ENCODE data around the gene STX11.

Gene STX11

DNA sequence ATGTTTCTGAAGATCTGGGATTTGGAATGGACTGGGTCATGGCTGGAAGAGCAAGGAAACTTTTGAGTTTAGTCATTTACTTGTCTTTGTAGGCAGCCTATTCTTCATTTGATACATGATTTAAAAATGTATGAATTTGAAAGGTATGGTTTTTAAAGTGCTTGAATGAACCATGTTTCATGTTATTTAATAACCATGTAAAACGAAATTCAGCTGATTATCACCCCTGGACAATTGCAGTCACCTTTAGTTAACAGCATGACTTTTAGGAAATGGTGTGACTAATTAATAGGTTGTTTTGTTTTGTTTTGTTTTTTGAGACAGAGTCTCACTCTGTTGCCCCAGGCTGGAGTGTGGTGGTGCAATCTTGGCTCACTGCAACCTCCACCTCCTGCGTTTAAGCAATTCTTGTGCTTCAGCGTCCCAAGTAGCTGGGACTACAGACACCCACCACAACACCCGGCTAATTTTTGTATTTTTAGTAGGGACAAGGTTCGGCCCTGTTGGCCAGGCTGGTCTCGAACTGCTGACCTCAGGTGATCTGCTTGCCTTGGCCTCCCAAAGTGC is 2.1 kb downstream of the STX11 start:
- H3K36me3 ChIP-seq (ENCODE audit: control insufficient read depth in 5 of 5, insufficient read depth in 5 of 5, low read length in 5 of 5) = peaks cover 0 to 4% (median 0%) of the 10 kb centered on the region in 5 donors
- peak overlapping the region in 3 of 5 donors; percentile 79 to 94 (median 83) for H3K9ac ChIP-seq (ENCODE audit: low read length in 5 of 5)
- no peaks in the 10 kb centered on the region for H3K27me3 ChIP-seq (ENCODE audit: control insufficient read depth in 5 of 5, insufficient read depth in 4 of 5, low read length in 5 of 5)
- peak overlapping the region; percentile 65 to 90 (median 87) for H3K4me3 ChIP-seq (ENCODE audit: low read depth in 1 of 5, low read length in 5 of 5)
- H3K9me3 ChIP-seq (ENCODE audit: control insufficient read depth in 5 of 5, low read length in 5 of 5) = no peaks in the 10 kb centered on the region
- H3K4me1 ChIP-seq (ENCODE audit: control insufficient read depth in 5 of 5, insufficient read depth in 5 of 5, low read length in 5 of 5) = peaks cover 13 to 63% (median 52%) of the 10 kb centered on the region in 5 donors
- peak overlapping the region; percentile 99 for H3K27ac ChIP-seq (ENCODE audit: low read depth, low read length)

DNA sequence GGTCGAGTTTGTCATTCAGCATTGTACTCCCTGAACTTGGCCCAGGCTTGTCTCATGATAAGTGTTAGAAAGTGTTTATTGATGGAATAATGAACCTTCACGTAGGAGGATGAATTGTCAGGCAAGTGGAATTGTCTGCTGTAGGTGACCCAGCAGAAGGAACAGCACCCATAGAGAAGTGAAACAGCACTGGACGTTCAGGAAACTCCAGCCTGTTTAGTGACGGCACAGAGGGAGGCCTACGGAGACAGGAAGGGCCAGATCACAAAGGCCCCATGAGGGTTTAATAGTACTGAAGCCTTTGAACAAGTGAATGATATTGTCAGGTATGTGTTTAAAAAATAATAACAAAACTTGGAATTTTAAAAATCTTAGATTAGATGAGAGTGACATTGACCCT is 2.9 kb downstream of the STX11 start:
- Histone ChIP-seq H3K9me3 (ENCODE audit: control insufficient read depth in 5 of 5, low read length in 5 of 5) (no peaks in the 10 kb centered on the region), H3K4me1 (ENCODE audit: control insufficient read depth in 5 of 5, insufficient read depth in 5 of 5, low read length in 5 of 5) (peaks cover 16 to 71% (median 60%) of the 10 kb centered on the region in 5 donors), H3K27ac (ENCODE audit: low read depth, low read length) (peak overlapping the region; percentile 99), H3K4me3 (ENCODE audit: low read depth in 1 of 5, low read length in 5 of 5) (peak overlapping the region; percentile 6 to 90 (median 80)), H3K9ac (ENCODE audit: low read length in 5 of 5) (peak overlapping the region in 2 of 5 donors; percentile 20 to 79), H3K27me3 (ENCODE audit: control insufficient read depth in 5 of 5, insufficient read depth in 4 of 5, low read length in 5 of 5) (no peaks in the 10 kb centered on the region), H3K36me3 (ENCODE audit: control insufficient read depth in 5 of 5, insufficient read depth in 5 of 5, low read length in 5 of 5) (peaks cover 0 to 4% (median 0%) of the 10 kb centered on the region in 5 donors)

DNA sequence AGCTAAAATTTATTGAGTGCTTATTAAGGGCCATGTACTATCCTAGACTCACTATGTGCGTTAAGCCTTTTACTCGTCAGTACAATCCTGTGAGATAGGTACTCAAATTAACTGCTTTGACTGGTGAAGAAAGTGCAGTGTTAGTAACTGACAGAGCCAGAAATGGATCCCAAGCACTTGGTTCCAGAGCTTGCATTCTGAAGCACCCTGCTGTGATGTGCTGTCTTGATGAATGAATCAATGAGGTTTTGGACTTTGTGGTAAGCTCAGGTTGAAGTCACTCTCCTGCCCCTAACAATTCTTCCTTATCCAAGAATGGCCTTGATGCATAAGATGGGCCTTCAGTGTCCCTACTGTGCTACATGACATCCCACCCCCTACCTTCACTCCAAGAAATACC is 3.7 kb downstream of the STX11 start:
- no peaks in the 10 kb centered on the region for H3K27me3 ChIP-seq (ENCODE audit: control insufficient read depth in 5 of 5, insufficient read depth in 4 of 5, low read length in 5 of 5)
- peak overlapping the region; percentile 99 for H3K27ac ChIP-seq (ENCODE audit: low read depth, low read length)
- H3K4me3 ChIP-seq (ENCODE audit: low read depth in 1 of 5, low read length in 5 of 5) = peak overlapping the region in 1 of 5 donors; percentile 3
- H3K9me3 ChIP-seq (ENCODE audit: control insufficient read depth in 5 of 5, low read length in 5 of 5) = no peaks in the 10 kb centered on the region
- peaks cover 21 to 78% (median 67%) of the 10 kb centered on the region in 5 donors for H3K4me1 ChIP-seq (ENCODE audit: control insufficient read depth in 5 of 5, insufficient read depth in 5 of 5, low read length in 5 of 5)
- no peak overlapping the region for H3K9ac ChIP-seq (ENCODE audit: low read length in 5 of 5)
- H3K36me3 ChIP-seq (ENCODE audit: control insufficient read depth in 5 of 5, insufficient read depth in 5 of 5, low read length in 5 of 5) = peaks cover 0 to 4% (median 0%) of the 10 kb centered on the region in 5 donors

- Histone ChIP-seq H3K27me3 (ENCODE audit: control insufficient read depth in 5 of 5, insufficient read depth in 4 of 5, low read length in 5 of 5) (no peaks in the 10 kb centered on the region), H3K4me3 (ENCODE audit: low read depth in 1 of 5, low read length in 5 of 5) (no peak overlapping the region)
Observed at GRCh38 chr6:144155529-144155928, 5.2 kb downstream of the STX11 start.

GRCh38 chr6:144156338-144156737 is 6.0 kb downstream of the STX11 start:
- Histone ChIP-seq H3K27ac (ENCODE audit: low read depth, low read length) (peak overlapping the region; percentile 82), H3K9me3 (ENCODE audit: control insufficient read depth in 5 of 5, low read length in 5 of 5) (no peaks in the 10 kb centered on the region), H3K27me3 (ENCODE audit: control insufficient read depth in 5 of 5, insufficient read depth in 4 of 5, low read length in 5 of 5) (no peaks in the 10 kb centered on the region), H3K36me3 (ENCODE audit: control insufficient read depth in 5 of 5, insufficient read depth in 5 of 5, low read length in 5 of 5) (peaks cover 0 to 5% (median 0%) of the 10 kb centered on the region in 5 donors), H3K4me3 (ENCODE audit: low read depth in 1 of 5, low read length in 5 of 5) (peak overlapping the region in 1 of 5 donors; percentile 4), H3K4me1 (ENCODE audit: control insufficient read depth in 5 of 5, insufficient read depth in 5 of 5, low read length in 5 of 5) (peaks cover 20 to 82% (median 72%) of the 10 kb centered on the region in 5 donors), H3K9ac (ENCODE audit: low read length in 5 of 5) (peak overlapping the region in 2 of 5 donors; percentile 10 to 49)

More at GRCh38 chr6:144155529-144155928, 5.2 kb downstream of the STX11 start:
- Histone ChIP-seq H3K27ac (ENCODE audit: low read depth, low read length) (peak overlapping the region; percentile 82), H3K9me3 (ENCODE audit: control insufficient read depth in 5 of 5, low read length in 5 of 5) (no peaks in the 10 kb centered on the region), H3K9ac (ENCODE audit: low read length in 5 of 5) (peak overlapping the region in 2 of 5 donors; percentile 20 to 55), H3K36me3 (ENCODE audit: control insufficient read depth in 5 of 5, insufficient read depth in 5 of 5, low read length in 5 of 5) (peaks cover 0 to 5% (median 0%) of the 10 kb centered on the region in 5 donors), H3K4me1 (ENCODE audit: control insufficient read depth in 5 of 5, insufficient read depth in 5 of 5, low read length in 5 of 5) (peaks cover 23 to 85% (median 72%) of the 10 kb centered on the region in 5 donors)

GRCh38 chr6:144156991-144157390 is 6.7 kb downstream of the STX11 start:
- Histone ChIP-seq H3K4me1 (ENCODE audit: control insufficient read depth in 5 of 5, insufficient read depth in 5 of 5, low read length in 5 of 5) (peaks cover 19 to 81% (median 71%) of the 10 kb centered on the region in 5 donors), H3K4me3 (ENCODE audit: low read depth in 1 of 5, low read length in 5 of 5) (peak overlapping the region in 3 of 5 donors; percentile 2 to 46 (median 5)), H3K36me3 (ENCODE audit: control insufficient read depth in 5 of 5, insufficient read depth in 5 of 5, low read length in 5 of 5) (peaks cover 0 to 5% (median 0%) of the 10 kb centered on the region in 5 donors), H3K27me3 (ENCODE audit: control insufficient read depth in 5 of 5, insufficient read depth in 4 of 5, low read length in 5 of 5) (no peaks in the 10 kb centered on the region), H3K9me3 (ENCODE audit: control insufficient read depth in 5 of 5, low read length in 5 of 5) (no peaks in the 10 kb centered on the region), H3K27ac (ENCODE audit: low read depth, low read length) (peak overlapping the region; percentile 82), H3K9ac (ENCODE audit: low read length in 5 of 5) (peak overlapping the region in 2 of 5 donors; percentile 7 to 49)

DNA sequence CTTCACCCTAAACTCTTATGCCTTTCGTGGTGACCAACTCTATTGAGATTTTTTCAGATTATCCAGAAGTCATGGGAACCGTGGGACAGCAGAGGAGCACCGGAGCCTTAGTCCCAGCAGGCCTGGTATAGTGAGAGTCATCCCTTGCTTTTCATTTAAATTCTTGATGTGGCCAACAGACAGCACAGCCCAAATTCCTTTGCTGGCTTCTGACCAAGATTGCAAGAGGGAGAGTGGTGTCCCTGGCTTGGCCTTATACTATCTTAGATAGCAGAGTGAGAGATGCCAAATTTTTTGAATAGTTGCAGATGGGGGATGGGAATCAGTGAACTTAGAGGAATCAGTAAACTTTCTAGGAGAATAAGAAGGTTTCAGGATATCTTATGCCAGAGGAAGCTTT is 7.8 kb downstream of the STX11 start:
- H3K27me3 ChIP-seq (ENCODE audit: control insufficient read depth in 5 of 5, insufficient read depth in 4 of 5, low read length in 5 of 5) = no peaks in the 10 kb centered on the region
- H3K36me3 ChIP-seq (ENCODE audit: control insufficient read depth in 5 of 5, insufficient read depth in 5 of 5, low read length in 5 of 5) = peaks cover 0 to 5% (median 0%) of the 10 kb centered on the region in 5 donors
- H3K9me3 ChIP-seq (ENCODE audit: control insufficient read depth in 5 of 5, low read length in 5 of 5) = no peaks in the 10 kb centered on the region
- H3K27ac ChIP-seq (ENCODE audit: low read depth, low read length) = peak overlapping the region; percentile 82
- peak overlapping the region in 2 of 5 donors; percentile 42 to 49 for H3K9ac ChIP-seq (ENCODE audit: low read length in 5 of 5)
- no peak overlapping the region for H3K4me3 ChIP-seq (ENCODE audit: low read depth in 1 of 5, low read length in 5 of 5)
- peaks cover 19 to 79% (median 71%) of the 10 kb centered on the region in 5 donors for H3K4me1 ChIP-seq (ENCODE audit: control insufficient read depth in 5 of 5, insufficient read depth in 5 of 5, low read length in 5 of 5)

- Histone ChIP-seq H3K4me1 (ENCODE audit: control insufficient read depth in 5 of 5, insufficient read depth in 5 of 5, low read length in 5 of 5) (peaks cover 18 to 69% (median 61%) of the 10 kb centered on the region in 5 donors), H3K4me3 (ENCODE audit: low read depth in 1 of 5, low read length in 5 of 5) (peak overlapping the region in 1 of 5 donors; percentile 36), H3K9ac (ENCODE audit: low read length in 5 of 5) (no peak overlapping the region), H3K36me3 (ENCODE audit: control insufficient read depth in 5 of 5, insufficient read depth in 5 of 5, low read length in 5 of 5) (peaks cover 0 to 5% (median 0%) of the 10 kb centered on the region in 5 donors), H3K9me3 (ENCODE audit: control insufficient read depth in 5 of 5, low read length in 5 of 5) (no peaks in the 10 kb centered on the region), H3K27ac (ENCODE audit: low read depth, low read length) (peak overlapping the region; percentile 82), H3K27me3 (ENCODE audit: control insufficient read depth in 5 of 5, insufficient read depth in 4 of 5, low read length in 5 of 5) (no peaks in the 10 kb centered on the region)
Observed at GRCh38 chr6:144159223-144159622, 8.9 kb downstream of the STX11 start.

DNA sequence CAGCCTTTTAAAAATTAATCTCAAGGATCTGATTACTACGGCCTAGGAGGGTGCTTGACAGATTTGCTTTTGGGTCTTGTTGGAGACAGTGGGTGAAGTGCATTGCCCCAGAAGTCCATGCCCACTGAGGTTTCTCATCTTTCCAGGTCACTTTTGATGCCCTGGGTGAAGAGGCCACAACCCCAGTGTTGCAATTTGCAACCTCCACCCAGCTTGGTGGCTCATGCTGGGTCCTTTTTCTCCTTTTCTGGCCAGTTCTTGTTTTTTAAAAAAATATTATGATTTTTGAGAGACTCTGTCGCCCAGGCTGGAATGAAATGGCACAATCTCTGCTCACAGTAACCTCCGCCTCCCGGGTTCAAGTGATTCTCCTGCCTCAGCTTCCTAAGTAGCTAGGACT is 9.4 kb downstream of the STX11 start:
- no peaks in the 10 kb centered on the region for H3K27me3 ChIP-seq (ENCODE audit: control insufficient read depth in 5 of 5, insufficient read depth in 4 of 5, low read length in 5 of 5)
- H3K9ac ChIP-seq (ENCODE audit: low read length in 5 of 5) = no peak overlapping the region
- H3K4me3 ChIP-seq (ENCODE audit: low read depth in 1 of 5, low read length in 5 of 5) = peak overlapping the region in 1 of 5 donors; percentile 36
- peaks cover 18 to 64% (median 56%) of the 10 kb centered on the region in 5 donors for H3K4me1 ChIP-seq (ENCODE audit: control insufficient read depth in 5 of 5, insufficient read depth in 5 of 5, low read length in 5 of 5)
- peak overlapping the region; percentile 82 for H3K27ac ChIP-seq (ENCODE audit: low read depth, low read length)
- no peaks in the 10 kb centered on the region for H3K9me3 ChIP-seq (ENCODE audit: control insufficient read depth in 5 of 5, low read length in 5 of 5)
- H3K36me3 ChIP-seq (ENCODE audit: control insufficient read depth in 5 of 5, insufficient read depth in 5 of 5, low read length in 5 of 5) = peaks cover 0 to 5% (median 0%) of the 10 kb centered on the region in 5 donors

DNA sequence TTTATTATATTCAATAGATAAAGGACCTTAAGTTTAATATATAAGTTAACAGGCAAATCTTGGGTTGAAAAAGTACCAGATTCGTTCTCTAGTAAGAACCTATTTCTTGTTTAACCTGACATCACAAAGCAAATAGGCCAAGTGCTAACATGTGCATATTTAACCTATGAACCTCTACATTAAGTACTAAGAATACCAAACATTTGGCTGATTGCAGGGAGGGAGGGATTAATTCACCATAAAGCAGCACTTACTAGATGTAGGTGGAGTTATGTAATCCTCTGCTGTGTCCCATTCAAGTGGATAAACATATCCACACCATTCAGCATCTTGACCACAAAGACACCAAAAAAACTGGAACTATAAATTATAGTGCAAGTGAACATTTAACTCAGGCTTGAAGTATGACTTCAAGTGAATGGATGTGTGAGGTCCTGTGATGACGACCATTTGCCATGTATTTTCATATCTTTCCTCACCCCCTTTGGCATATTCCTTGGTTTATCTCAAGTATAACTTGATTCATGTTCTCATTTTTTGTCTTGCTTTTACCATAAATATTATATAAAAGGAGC is 10.2 kb downstream of the STX11 start:
- H3K27ac ChIP-seq (ENCODE audit: low read depth, low read length) = no peak overlapping the region
- H3K36me3 ChIP-seq (ENCODE audit: control insufficient read depth in 5 of 5, insufficient read depth in 5 of 5, low read length in 5 of 5) = peaks cover 0 to 5% (median 0%) of the 10 kb centered on the region in 5 donors
- no peaks in the 10 kb centered on the region for H3K27me3 ChIP-seq (ENCODE audit: control insufficient read depth in 5 of 5, insufficient read depth in 4 of 5, low read length in 5 of 5)
- H3K9ac ChIP-seq (ENCODE audit: low read length in 5 of 5) = no peak overlapping the region
- H3K9me3 ChIP-seq (ENCODE audit: control insufficient read depth in 5 of 5, low read length in 5 of 5) = no peaks in the 10 kb centered on the region
- H3K4me3 ChIP-seq (ENCODE audit: low read depth in 1 of 5, low read length in 5 of 5) = no peak overlapping the region
- peaks cover 18 to 59% (median 55%) of the 10 kb centered on the region in 5 donors for H3K4me1 ChIP-seq (ENCODE audit: control insufficient read depth in 5 of 5, insufficient read depth in 5 of 5, low read length in 5 of 5)

Data from subcutaneous abdominal adipose tissue (tissue), 5 donors.